Epithelial cell of esophagus (primary cell): ENCODE data around the gene GPR18.

Experiments used
- DNase-seq: peaks from one replicate; pipeline ENCODE4 v3.0.0; 2010; ENCODE audit warnings: low read depth
- H3K4me3 ChIP-seq: 2 replicates; pipeline ENCODE4 v1.5.1; 2011; ENCODE audit warnings: mild to moderate bottlenecking, low read length, control low read depth
- TF ChIP-seq, protein P1 (sequence below): IDR thresholded peaks from 2 replicates; pipeline ENCODE4 v1.5.1; 2011; ENCODE audit warnings: low read depth, mild to moderate bottlenecking, low read length, control low read depth, inconsistent platforms; ENCODE audit not compliant: insufficient read depth; ENCODE audit errors: missing control alignments

Gene GPR18

DNA sequence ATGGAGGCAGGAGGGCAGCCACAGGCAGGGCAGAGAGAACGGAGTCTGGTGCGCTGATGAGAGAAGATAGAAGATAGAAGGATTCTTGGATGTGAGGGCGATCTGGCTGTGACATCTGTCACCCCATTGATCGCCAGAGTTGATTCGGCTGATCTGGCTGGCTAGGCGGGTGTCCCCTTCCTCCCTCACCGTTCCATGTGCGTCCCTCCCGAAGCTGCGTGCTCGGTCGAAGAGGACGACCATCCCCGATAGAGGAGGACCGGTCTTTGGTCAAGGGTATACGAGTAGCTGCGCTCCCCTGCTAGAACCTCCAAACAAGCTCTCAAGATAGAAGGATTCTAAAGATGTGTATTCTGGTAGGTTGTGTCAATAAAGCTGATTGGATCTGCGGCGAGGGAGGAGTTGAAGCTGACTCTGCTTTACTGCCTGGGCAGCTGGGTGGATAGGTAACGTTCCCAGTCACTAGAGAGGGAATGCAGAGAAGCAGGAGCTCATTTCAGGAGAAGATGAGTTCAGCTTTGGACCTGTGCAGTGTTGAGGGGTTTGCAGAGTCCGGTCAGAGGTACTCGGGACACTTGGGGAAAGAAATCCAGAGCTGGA is 52.5 kb downstream of the GPR18 start:
- H3K4me3 ChIP-seq = no peak overlapping the region
- TF ChIP-seq, protein P1, sequence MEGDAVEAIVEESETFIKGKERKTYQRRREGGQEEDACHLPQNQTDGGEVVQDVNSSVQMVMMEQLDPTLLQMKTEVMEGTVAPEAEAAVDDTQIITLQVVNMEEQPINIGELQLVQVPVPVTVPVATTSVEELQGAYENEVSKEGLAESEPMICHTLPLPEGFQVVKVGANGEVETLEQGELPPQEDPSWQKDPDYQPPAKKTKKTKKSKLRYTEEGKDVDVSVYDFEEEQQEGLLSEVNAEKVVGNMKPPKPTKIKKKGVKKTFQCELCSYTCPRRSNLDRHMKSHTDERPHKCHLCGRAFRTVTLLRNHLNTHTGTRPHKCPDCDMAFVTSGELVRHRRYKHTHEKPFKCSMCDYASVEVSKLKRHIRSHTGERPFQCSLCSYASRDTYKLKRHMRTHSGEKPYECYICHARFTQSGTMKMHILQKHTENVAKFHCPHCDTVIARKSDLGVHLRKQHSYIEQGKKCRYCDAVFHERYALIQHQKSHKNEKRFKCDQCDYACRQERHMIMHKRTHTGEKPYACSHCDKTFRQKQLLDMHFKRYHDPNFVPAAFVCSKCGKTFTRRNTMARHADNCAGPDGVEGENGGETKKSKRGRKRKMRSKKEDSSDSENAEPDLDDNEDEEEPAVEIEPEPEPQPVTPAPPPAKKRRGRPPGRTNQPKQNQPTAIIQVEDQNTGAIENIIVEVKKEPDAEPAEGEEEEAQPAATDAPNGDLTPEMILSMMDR = no peak
- no peak for DNase-seq
